BJ (cell line): Measurements from ENCODE around the gene ETFB. TPM values are rescaled to one million over a fixed set of nuclear protein-coding genes. Genes with fewer than 3 reads are reported as not detected.

Experiments
- CTCF ChIA-PET: fragments of 350-600 bp; formaldehyde crosslinking; extraction: SDS; loops from one replicate; lab custom pipeline; 2021; ENCODE audit warnings: antibody characterized with exemption, inconsistent platforms; lab: Yijun Ruan, JAX
- POLR2A ChIA-PET: fragments of 300-600 bp; sonication (Branson Sonifier 250); formaldehyde crosslinking; extraction: SDS; loops from one replicate; lab custom pipeline; 2021; ENCODE audit warnings: antibody characterized with exemption; lab: Charles Lee
- DNase-seq: peaks from one replicate; pipeline ENCODE4 v3.0.0-alpha.2; 2011; ENCODE audit warnings: low read depth
- H3K27me3 ChIP-seq: 2 replicates; pipeline ENCODE4 v1.6.0; 2011; ENCODE audit warnings: low read length; ENCODE audit not compliant: control insufficient read depth, insufficient read depth
- H3K36me3 ChIP-seq: 2 replicates; pipeline ENCODE4 v1.5.1; 2011; ENCODE audit warnings: low read length; ENCODE audit not compliant: control insufficient read depth, insufficient read depth
- H3K4me3 ChIP-seq: 2 replicates; pipeline ENCODE4 v1.5.1; 2011; ENCODE audit warnings: low read depth, mild to moderate bottlenecking, control low read depth, low read length
- polyA plus RNA-seq: library from polyadenylated mRNA; depleted of rRNA; stranded (reverse); fragments of >200 nt; gene quantifications from 2 replicates; pipeline ENCODE4 v1.2.3, GENCODE V29; 2011
- TF ChIP-seq, protein P1 (sequence below): IDR thresholded peaks from 2 replicates; pipeline ENCODE4 v1.5.1; 2011; ENCODE audit warnings: low read depth, mild to moderate bottlenecking, control low read depth, inconsistent platforms, low read length, moderate library complexity; ENCODE audit not compliant: insufficient read depth

The ETFB gene
- polyA plus RNA-seq, 1 experiment, result 149 TPM

DNA sequence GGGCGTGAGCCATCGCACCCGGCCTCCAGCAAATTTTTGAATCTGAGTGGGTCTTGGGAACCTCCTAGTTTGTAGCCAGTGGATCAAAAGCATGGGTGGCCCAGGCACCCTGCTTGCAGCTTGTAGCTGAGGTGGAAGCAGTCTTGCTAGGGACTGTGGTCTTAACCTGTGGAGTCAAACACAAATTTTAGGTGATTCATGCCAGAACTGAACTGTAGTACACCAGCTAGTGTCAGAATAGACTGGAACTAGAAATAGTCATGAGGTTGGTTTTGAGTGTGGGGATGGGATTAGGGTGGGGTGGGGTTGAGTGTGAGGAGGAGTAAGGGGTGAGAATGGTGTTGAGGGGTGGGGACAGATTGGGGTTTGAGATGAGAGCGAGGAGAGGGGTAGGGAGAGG lies 15.8 kb upstream of the ETFB start:
- TF ChIP-seq, protein P1, sequence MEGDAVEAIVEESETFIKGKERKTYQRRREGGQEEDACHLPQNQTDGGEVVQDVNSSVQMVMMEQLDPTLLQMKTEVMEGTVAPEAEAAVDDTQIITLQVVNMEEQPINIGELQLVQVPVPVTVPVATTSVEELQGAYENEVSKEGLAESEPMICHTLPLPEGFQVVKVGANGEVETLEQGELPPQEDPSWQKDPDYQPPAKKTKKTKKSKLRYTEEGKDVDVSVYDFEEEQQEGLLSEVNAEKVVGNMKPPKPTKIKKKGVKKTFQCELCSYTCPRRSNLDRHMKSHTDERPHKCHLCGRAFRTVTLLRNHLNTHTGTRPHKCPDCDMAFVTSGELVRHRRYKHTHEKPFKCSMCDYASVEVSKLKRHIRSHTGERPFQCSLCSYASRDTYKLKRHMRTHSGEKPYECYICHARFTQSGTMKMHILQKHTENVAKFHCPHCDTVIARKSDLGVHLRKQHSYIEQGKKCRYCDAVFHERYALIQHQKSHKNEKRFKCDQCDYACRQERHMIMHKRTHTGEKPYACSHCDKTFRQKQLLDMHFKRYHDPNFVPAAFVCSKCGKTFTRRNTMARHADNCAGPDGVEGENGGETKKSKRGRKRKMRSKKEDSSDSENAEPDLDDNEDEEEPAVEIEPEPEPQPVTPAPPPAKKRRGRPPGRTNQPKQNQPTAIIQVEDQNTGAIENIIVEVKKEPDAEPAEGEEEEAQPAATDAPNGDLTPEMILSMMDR, result no peak
- Histone ChIP-seq H3K27me3 (0 out of 2 replicates have a peak, but pooled peaks cover 2% of the 10 kb centered on the region), H3K4me3 (no peak overlapping the region), H3K36me3 (no peaks in the 10 kb centered on the region)
- CTCF ChIA-PET, result no interaction called here
- POLR2A ChIA-PET, result no interaction called here
- no peak for DNase-seq

DNA sequence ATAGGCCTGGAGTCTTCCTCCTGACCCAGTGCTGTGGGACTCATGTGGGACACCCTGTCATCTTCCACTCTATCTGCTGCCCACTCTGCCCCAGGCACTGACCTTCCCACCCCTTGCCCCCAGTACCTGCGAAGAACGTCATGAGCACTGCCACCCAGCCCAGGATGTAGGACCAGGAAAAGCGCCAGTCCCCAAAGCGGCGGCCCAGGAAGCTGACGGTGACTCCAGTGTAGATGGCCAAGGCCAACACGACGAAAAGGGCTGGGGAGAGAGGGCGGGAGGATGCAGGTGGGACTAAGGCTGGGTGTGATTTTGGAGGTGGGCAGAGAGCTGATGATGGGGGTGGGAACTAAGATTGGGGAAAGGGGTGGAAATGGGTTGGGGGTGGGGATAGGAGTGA lies 14.2 kb upstream of the ETFB start:
- POLR2A ChIA-PET, result no interaction called here

DNA sequence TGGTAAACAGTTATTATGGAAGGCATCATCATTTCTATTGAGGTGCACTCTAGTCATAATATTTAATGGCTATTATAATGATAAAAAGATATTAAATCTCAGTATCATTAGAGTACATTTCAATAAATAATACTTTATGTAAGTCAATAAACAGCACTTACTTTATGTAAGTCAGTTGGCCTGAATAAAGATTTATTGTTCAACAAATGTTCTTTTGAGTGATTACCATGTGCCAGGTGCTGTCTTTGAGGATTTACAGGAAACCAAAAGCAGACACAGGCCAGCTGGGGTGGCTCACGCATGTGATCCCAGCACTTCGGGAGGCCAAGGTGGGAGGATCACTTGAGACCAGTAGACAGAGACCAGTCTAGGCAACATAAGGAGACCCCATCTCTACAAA lies 11.2 kb upstream of the ETFB start:
- DNase-seq, result no peak
- CTCF ChIA-PET, result no interaction called here
- no peaks in the 10 kb centered on the region for H3K36me3 ChIP-seq
- TF ChIP-seq, protein P1, result no peak
- POLR2A ChIA-PET, result no interaction called here
- H3K4me3 ChIP-seq, result no peak overlapping the region
- peaks cover 2% of the 10 kb centered on the region; the same call in 1 of the 2 replicates for H3K27me3 ChIP-seq

More for the DNA sequence above, 14.2 kb upstream of the ETFB start:
- CTCF ChIA-PET, result no interaction called here
- no peak overlapping the region for H3K4me3 ChIP-seq
- H3K36me3 ChIP-seq, result no peaks in the 10 kb centered on the region
- H3K27me3 ChIP-seq, result no peaks in the 10 kb centered on the region
- DNase-seq, result no peak
- TF ChIP-seq, protein P1, result no peak

DNA sequence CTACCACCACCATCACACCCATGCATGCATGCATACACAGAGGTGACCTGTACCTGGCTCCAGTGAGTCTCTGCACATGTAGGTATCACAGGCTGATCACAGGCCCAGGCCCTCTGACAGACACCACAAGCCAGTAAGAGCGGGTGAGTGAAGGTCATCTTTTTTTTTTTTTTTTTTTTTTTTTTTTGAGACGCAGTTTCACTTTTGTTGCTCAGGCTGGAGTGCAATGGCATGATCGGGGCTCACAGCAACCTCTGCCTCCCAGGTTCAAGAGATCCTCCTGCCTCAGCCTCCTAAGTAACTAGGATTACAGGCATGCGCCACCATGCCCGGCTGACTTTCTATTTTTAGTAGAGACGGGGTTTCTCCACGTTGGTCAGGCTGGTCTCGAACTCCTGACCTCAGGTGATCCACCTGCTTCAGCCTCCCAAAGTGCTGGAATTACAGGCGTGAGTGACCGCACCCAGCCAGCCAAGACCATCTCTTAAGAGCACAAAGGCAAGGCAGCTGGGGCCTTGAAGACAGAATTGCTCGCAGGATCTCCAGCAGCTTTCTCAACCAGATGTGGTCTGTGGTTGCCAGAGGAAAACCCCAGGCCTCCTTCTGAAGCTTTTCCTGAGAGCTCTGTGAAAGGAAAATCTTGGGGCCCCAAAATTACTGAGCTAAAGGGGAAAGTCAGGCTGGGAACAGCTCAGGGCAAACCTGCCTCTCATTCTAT lies 9.5 kb upstream of the ETFB start:
- H3K4me3 ChIP-seq, result no peak overlapping the region
- H3K27me3 ChIP-seq, result peaks cover 2% of the 10 kb centered on the region; the same call in 1 of the 2 replicates
- ChIA-PET CTCF (no interaction called here), POLR2A (no interaction called here)
- H3K36me3 ChIP-seq, result no peaks in the 10 kb centered on the region
- TF ChIP-seq, protein P1, result no peak
- no peak for DNase-seq

DNA sequence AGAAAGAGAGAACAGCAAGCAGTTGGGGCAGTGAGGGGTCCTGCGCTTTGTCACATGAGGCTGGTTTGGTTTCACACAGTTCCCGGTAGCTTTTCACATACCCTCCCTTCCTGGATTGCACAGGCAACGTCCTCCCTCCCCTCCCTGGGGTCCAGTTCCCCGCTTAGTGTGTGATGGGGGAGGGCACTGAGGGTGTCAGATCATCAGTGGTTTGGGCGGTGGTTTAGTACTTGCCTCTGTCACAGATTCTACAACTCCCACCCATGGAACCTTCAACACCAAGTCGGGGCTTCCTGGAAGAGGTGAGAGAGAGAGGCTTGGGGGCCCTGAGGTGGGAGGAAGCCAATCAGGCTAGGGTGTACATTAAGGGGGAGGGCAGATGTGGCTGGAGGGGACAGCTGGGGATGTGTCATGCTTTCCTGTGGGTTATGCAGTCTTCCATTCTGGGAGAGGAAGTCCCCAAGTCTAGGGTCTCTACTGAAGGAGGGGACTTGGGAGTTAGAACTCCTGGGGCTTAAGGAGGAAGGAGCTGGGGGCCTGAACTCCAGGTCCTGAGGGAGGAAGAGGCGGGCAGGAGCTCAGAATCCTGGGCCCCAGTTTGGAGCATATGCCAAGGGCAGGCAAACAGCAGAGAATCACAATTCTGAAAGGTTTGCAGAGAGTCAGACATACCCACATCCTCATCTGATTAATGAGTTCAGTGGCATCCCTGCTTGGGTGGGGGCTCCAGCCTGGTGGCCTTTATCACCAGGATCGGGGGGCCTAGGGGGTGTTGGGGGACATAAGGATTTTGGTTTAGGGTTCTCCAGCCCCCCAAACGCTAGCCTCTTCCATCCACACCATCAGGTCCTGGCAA lies 6.7 kb upstream of the ETFB start, which contains the start of gene NKG7:
Gene NKG7 (minus strand): TSS at position 6 of the 856 bp plus-strand sequence. CDS start 119 bp downstream, outside the sequence.
- TF ChIP-seq, protein P1, result no peak
- no peak for DNase-seq
- Histone ChIP-seq H3K4me3 (no peak within 1 kb of the TSS), H3K27me3 (peaks cover 2% of the 10 kb centered on the region; the same call in 1 of the 2 replicates), H3K36me3 (no peaks in the 10 kb centered on the region)
- ChIA-PET CTCF (no interaction called here), POLR2A (no interaction called here)
